Urinary bladder (tissue), 4 donors: ENCODE results near the gene FLVCR2. TPM values are rescaled to one million over a fixed set of nuclear protein-coding genes. Genes with fewer than 3 reads are reported as not detected.

ENCODE experiments used
- DNase-seq: peaks from one replicate; pipeline ENCODE4 v3.0.0-alpha.2; 2015; ENCODE audit errors: extremely low spot score
- H3K27ac ChIP-seq: one replicate; pipeline ENCODE4 v1.5.1; 2013; ENCODE audit warnings: low read depth, mild to moderate bottlenecking, moderate library complexity
- H3K36me3 ChIP-seq: one replicate; pipeline ENCODE4 v1.6.1; 2013; ENCODE audit warnings: mild to moderate bottlenecking, moderate library complexity; ENCODE audit not compliant: insufficient read depth
- H3K4me1 ChIP-seq: one replicate; pipeline ENCODE4 v1.6.1; 2013; ENCODE audit warnings: mild to moderate bottlenecking, moderate library complexity; ENCODE audit not compliant: insufficient read depth
- H3K4me3 ChIP-seq: one replicate; pipeline ENCODE4 v1.5.1; 2013; ENCODE audit warnings: low read depth, low read length
- WGBS: extraction: QIAGEN DNeasy Blood & Tissue Kit; methylation state at CpG from one replicate; pipeline ENCODE4 v1.1.7; 2013; 5-methylcytosine and 5-hydroxymethylcytosine counted together
- polyA plus RNA-seq: library from polyadenylated mRNA; stranded (reverse); fragments of 200-250 nt; gene quantifications from one replicate; pipeline ENCODE4 v1.2.3, GENCODE V29; 2013
- total RNA-seq: library from RNA; depleted of rRNA; stranded (reverse); fragments of >200 nt; gene quantifications from one replicate; pipeline ENCODE4 v1.2.3, GENCODE V29; 2014
- donor health status: healthy with polysubstance abuse.
- donor health status: healthy.

The FLVCR2 gene
- total and polyA plus RNA-seq, 2 donors = 3.6 to 4.9 TPM

DNA sequence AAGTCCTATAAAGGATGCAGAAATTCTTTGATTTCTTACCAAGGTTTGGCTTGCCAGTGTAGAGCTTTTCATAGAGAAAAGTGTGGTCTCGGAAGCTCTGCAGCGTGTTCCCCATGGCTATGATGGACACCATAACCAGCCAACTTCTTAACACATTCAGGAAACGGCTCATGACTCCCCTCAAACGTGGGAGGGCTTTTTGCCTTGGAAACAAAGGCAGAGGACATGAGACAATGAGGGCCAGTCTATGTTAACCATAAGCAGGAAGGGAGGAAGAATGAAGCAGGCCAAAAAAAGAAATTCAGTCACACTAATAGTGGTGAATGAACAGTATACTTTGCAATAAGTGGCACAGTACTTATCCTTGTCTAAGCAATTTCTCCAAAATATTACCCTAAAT lies 78.9 kb downstream of the FLVCR2 start:
- Histone ChIP-seq H3K4me3 (no peak overlapping the region), H3K27ac (no peak overlapping the region), H3K4me1 (peaks cover 1% of the 10 kb centered on the region), H3K36me3 (no peaks in the 10 kb centered on the region)
- 70% methylated on average over 4 of the region's 4 CpGs for WGBS
- DNase-seq = no peak

- H3K36me3 ChIP-seq = no peaks in the 10 kb centered on the region
- H3K4me1 ChIP-seq = peaks cover 1% of the 10 kb centered on the region
- WGBS = 95% methylated on average over 2 of the region's 2 CpGs
- H3K27ac ChIP-seq = no peak overlapping the region
- H3K4me3 ChIP-seq = no peak overlapping the region
- DNase-seq = no peak
These were observed 80.5 kb downstream of the FLVCR2 start for GRCh38 chr14:75658957-75659356.

- 18% methylated on average over 4 of the region's 4 CpGs for WGBS
- Histone ChIP-seq H3K4me1 (peaks cover 1% of the 10 kb centered on the region), H3K27ac (peak overlapping the region; percentile 68), H3K4me3 (peak overlapping the region; percentile 81), H3K36me3 (no peaks in the 10 kb centered on the region)
- no peak for DNase-seq
These were observed 81.8 kb downstream of the FLVCR2 start for GRCh38 chr14:75660238-75660629.

DNA sequence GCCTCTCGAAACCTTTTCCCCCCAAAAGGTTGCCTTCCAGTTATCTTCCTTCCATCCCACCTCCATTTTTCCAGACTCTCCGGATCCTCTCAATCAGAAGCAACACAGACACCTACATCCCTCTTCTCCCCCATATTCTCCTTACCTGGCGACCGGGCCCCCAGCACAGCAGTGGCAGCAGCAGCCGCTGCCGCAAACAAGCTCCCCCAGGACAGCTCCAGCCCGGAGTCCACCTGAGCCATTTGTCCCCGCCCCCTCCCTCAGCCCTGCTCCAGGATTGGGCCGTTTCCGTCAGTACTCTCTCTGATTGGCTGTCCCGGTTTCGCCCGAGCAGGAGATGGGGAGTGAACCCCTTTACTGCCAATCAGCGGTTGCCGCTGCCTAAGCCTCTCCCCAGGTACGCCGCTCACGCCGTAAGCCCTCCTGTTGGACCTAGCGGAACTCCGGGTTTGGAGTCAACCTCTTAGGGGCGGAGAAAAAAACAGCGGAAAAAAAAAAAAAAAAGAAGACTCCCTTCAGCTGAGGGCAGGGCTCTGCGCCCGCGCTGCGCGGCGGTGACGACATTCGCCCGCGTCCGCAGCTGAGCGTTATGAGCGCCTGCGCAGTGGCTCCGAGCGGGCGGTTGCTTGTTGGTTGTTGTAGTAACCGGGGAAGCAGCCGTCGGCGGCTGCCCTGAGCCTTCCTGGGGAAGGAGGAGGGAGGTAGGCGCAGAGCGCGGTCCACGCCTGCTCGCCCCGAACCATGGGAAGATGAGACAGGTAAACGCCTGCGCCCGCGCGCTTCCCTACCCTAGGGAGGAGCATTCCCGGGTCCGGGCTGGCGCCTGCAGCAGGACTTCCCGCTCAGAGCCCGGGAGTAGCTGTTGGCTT lies 82.4 kb downstream of the FLVCR2 start, which contains the start of the genes ERG28 and TTLL5:
Gene ERG28 (minus strand): TSS at position 247 of the 869 bp plus-strand sequence. CDS start 3,374 bp downstream, outside the sequence.
Gene TTLL5 (plus strand): TSS at position 617 of the 869 bp plus-strand sequence. CDS start 1,904 bp downstream, outside the sequence.
- under 1% methylated on average over 60 of the region's 60 CpGs for WGBS
- no peaks in the 10 kb centered on the region for H3K36me3 ChIP-seq
- DNase-seq = peak; percentile 96
- peak within 1 kb of the TSS; percentile 76 for H3K27ac ChIP-seq
- H3K4me1 ChIP-seq = peaks cover 1% of the 10 kb centered on the region
- peak within 1 kb of the TSS; percentile 81 for H3K4me3 ChIP-seq

DNA sequence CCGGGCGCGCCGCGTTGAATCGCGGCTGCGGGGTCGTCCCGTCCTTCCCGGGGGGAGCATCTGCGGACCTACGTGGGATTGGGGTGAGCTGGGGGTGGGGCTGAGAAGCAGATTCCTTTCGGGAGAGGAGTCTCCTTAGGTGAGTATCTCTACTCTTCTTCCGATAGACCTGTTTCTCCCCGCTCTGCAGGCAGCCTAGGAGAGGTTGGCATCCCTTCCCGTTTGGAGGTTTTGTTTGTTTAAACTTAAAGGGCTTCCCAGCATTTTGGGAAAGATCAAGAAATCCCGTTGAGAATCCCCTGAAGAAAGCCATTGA lies 83.0 kb downstream of the FLVCR2 start:
- peak overlapping the region; percentile 81 for H3K4me3 ChIP-seq
- peaks cover under 1% of the 10 kb centered on the region for H3K36me3 ChIP-seq
- DNase-seq = no peak
- H3K27ac ChIP-seq = peak overlapping the region; percentile 76
- peaks cover 1% of the 10 kb centered on the region for H3K4me1 ChIP-seq
- under 1% methylated on average over 18 of the region's 18 CpGs for WGBS

DNA sequence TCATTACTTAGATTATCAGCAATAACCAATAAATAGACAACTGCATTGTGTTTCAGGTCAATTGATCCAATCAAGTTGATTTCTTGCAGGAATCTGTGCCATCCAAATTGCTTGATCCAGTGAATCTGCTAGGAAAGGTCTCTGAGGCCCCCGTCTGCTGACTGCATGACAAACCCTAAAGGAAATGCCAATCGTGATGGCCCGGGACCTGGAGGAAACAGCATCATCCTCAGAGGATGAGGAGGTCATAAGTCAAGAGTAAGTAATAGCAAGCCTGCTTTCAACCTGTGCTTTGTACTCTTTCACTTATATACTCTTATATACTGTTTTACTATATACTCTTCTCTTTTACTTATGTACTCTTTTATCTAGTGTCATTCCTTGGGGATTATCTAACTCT lies 84.5 kb downstream of the FLVCR2 start:
- no peak for DNase-seq
- Histone ChIP-seq H3K36me3 (peaks cover 2% of the 10 kb centered on the region), H3K27ac (no peak overlapping the region), H3K4me3 (no peak overlapping the region), H3K4me1 (peaks cover 1% of the 10 kb centered on the region)
- 75% methylated on average over 3 of the region's 3 CpGs for WGBS

DNA sequence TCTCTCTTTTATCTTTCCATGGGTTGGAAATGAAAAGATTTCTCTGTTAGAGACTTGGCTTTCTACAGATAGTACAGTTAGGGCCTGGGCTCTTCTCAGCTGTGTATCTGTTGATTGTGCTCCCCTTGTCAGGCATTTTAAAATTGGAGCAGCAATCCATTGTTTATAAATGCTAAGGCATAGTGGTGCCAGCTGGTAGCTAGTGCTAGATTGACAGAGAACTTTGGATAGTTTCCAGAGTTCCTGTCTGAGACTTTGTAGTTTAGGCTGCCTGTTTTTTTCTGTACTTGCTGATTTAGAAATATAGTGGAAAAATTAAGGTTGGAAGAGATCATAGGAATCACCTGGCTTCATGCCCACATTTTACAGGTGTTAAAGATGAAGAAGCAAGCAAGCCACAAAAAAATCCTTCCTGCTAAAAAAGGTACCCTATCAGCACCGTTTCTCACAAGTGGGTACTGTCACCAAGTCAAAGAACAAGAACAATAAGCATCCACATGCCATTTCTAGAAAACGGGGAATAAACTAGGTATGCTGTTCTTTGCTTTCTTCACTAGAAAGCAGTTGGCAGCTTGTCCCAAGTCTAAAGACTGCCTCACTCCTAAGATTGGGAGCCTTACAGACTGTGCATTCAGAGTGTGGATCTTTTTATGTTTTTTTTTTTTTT lies 88.8 kb downstream of the FLVCR2 start:
- Histone ChIP-seq H3K27ac (no peak overlapping the region), H3K4me3 (no peak overlapping the region)
- WGBS = 86% methylated on average over 2 of the region's 2 CpGs

GRCh38 chr14:75672605-75673192 lies 94.3 kb downstream of the FLVCR2 start:
- DNase-seq = no peak
- no peaks in the 10 kb centered on the region for H3K4me1 ChIP-seq
- H3K27ac ChIP-seq = no peak overlapping the region
- 98% methylated on average over 1 of the region's 1 CpG for WGBS
- H3K36me3 ChIP-seq = peaks cover 4% of the 10 kb centered on the region
- no peak overlapping the region for H3K4me3 ChIP-seq

More for the DNA sequence above, 88.8 kb downstream of the FLVCR2 start:
- Histone ChIP-seq H3K36me3 (peaks cover 6% of the 10 kb centered on the region), H3K4me1 (no peaks in the 10 kb centered on the region)
- DNase-seq = no peak

DNA sequence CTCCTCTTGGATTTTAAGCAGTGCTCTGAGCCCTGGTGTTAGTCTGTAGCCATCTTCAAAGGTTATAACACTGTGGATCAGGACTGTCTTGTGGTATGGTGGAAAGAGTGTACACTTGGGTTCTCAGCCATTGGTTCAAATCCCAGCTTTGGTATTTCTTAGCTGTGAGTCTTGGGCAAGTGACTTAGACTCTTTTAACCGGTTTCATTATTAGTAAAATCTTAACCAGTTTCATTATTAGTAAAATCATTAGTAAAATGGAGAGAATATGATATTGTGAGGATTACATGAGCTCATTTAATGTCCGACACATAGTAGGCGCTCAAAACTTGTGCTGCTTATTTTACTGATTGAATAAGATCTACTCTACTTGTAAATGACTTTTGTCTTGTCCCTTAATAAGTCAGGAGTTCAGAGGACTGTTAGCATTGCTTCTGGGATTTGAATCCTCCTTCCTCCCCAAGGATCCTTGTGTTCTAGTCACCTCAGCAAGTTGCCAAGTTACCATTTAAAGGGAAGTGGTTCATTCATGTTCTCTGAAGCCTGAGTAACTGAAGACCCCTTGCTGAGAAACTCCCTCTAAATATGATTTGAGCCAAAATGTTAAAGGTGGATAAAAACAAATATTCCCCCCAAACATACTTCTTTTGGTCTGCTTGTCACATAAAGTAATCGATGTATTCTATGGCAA lies 95.1 kb downstream of the FLVCR2 start:
- no peak overlapping the region for H3K4me3 ChIP-seq
- no peak for DNase-seq
- H3K36me3 ChIP-seq = peaks cover 4% of the 10 kb centered on the region
- H3K4me1 ChIP-seq = no peaks in the 10 kb centered on the region
- H3K27ac ChIP-seq = no peak overlapping the region
- 96% methylated on average over 4 of the region's 4 CpGs for WGBS

DNA sequence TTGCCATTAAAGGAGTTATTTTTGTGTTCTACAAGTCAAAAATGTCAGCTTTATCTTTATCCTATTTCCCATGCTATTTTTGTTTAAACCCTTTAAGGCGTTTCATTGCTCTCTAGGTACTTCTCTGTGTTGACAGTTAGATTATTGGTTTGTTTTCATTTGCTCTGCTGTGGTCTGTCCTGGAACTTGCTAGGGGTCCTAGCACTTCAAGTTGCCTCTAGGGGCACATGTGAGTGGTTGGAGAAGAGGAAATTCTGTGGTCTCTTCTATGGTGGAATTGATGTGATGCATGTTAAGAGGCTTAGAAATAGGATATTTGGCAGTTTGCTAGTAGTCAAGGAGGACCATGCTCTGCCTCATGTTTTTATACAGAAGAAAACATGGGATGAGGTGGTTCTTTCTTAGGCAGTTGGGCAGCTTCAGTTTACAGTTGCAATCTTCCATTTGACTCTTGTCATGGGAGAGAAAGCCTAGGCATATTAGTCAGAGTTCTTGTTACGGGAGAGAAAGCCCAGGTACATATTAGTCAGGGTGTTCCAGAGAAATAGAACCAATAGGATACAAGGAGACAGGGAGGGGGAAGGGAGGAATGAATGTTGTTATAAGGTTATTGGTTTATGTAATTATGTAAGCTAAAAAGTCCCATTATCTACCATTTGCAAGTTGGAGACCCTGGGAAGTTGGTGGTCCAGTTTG lies 97.0 kb downstream of the FLVCR2 start:
- Histone ChIP-seq H3K4me1 (no peaks in the 10 kb centered on the region), H3K36me3 (peaks cover 2% of the 10 kb centered on the region), H3K4me3 (no peak overlapping the region), H3K27ac (no peak overlapping the region)
- DNase-seq = no peak
- WGBS = 78% methylated on average over 2 of the region's 2 CpGs

DNA sequence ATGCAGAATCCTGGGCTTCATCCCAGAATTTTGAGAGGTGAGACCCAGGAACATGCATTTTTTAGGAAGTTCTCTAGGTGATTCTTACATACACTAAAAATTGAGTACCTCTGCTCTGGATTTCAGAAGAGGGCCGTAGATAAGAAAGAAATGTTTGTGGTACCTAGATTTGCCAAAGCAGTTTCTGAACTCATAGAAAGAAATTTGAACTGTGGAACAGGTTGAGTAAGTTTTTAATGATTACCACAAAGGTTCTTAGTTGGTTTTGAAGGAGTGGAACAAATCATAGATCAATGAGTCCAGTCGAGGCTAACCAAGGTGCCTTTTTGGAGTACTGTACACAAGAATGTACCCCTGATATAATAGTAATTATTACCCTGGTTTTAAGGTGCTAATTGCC lies 107.5 kb downstream of the FLVCR2 start:
- H3K27ac ChIP-seq = no peak overlapping the region
- H3K4me1 ChIP-seq = no peaks in the 10 kb centered on the region
- 89% methylated on average over 2 of the region's 2 CpGs for WGBS
- peaks cover 6% of the 10 kb centered on the region for H3K36me3 ChIP-seq
- no peak for DNase-seq
- H3K4me3 ChIP-seq = no peak overlapping the region

DNA sequence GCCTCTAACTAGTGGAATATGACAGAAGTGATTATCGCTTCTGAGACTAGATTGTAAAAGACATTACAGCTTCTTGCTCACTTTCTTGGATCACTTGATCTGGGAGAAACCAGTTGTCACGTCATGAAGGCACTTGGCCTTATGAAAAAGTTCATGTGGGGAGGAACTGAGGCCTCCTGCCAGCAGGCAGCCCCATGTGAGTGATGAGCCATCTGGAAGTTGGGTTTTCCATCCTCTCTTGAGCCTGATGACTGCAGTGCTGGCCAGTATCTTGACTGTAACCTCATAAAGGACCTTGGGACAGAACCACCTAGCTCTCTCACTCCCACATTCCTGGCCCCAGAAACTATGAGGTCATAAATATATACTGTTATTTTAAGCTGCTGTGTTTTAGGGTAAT lies 110.6 kb downstream of the FLVCR2 start:
- no peak overlapping the region for H3K27ac ChIP-seq
- H3K36me3 ChIP-seq = no peaks in the 10 kb centered on the region
- WGBS = 75% methylated on average over 2 of the region's 2 CpGs
- H3K4me1 ChIP-seq = no peaks in the 10 kb centered on the region
- DNase-seq = no peak
- no peak overlapping the region for H3K4me3 ChIP-seq

GRCh38 chr14:75690010-75690409 lies 111.6 kb downstream of the FLVCR2 start:
- Histone ChIP-seq H3K27ac (no peak overlapping the region), H3K4me1 (no peaks in the 10 kb centered on the region), H3K4me3 (no peak overlapping the region), H3K36me3 (no peaks in the 10 kb centered on the region)
- DNase-seq = no peak
- 92% methylated on average over 7 of the region's 7 CpGs for WGBS
